Stimulated activated naive CD4-positive, alpha-beta T cell (primary cell): ENCODE results near the gene AGBL3.
"Not testable (repeated sequence)": the region's sequence is repeated elsewhere in the genome, so short reads cannot be mapped to it uniquely, and the experiment has no call there.

Source experiments
- DNase-seq, 6 experiments: peaks; one replicate each; lab custom pipeline; 2025; lab: John Stamatoyannopoulos, UW

AGBL3 gene

DNA sequence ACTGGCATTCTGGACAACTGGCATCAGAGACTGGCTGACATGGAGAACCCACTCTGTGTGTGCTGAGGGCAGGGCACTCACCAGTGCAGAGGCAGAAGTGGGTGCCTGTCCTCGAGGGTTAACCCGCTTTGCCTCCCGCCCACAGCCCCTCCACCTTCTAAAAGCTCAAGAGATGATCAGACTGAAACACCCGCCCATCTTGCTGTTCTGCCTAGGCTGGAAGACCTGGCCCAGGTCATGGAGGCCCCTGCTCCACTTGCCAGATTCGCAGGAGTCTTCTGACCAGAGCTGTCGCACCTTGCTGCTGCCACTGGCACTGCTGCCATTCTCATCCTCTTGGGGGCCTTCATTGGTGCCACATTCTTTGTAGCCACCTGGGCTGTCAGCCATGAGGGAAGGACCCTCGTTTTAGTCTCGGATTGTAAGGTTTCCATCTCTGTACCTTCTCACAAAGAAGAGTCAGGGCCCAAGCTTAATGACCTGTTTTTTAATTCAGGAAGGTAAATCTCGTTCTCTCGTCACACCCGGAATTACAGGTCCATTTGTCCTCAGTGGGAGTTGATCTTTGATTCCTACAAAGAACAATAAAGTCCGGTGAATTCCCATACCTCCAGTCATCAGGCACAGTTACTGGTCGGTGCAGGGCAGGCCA, 182.3 kb downstream of the AGBL3 start:
- no peak for DNase-seq

- DNase-seq, result peak in 3 of 6 experiments; percentile 19 to 34 (median 32)
Measured at GRCh38 chr7:135169141-135169963, 183.0 kb downstream of the AGBL3 start.

- peak in 1 of 6 experiments; percentile 35 for DNase-seq
Measured at GRCh38 chr7:135169964-135170273, 183.6 kb downstream of the AGBL3 start.

DNA sequence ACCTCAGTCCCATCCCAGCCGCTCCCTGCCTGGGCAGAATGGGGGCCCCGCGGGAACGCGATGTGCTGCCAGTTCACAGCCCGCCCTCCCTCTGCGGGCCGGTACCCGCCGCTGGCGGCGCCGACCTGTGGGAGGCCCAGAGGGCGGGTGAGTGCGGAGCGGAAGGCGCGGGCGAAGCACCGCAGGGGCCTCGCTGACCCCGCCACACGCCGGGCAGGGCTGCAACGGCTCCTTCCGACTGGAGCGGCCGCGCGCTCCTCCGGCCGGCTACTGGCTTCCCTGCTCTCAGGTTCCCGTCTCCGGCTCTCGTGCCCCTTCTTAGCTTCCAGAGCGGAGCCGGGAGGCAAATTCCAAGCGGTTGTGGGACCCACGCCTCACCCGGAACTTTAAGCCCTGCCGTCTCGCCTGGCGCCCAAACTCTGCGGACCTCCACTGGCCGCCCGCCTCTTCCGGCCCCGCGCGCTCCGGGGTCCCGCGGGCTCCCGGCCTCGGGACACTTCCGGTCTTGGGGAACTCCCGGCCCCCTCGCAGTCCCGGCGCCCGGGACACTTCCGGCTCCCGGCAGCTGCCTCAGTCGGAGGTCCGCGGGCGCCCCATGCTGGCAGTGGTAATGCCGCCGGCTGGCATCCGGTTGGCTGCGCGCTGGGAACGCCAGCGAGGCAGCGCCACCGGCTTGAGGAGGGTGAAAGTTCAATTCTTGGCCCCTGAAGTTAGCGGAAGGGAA, 184.1 kb downstream of the AGBL3 start, which contains the start of gene CYREN:
Gene CYREN (minus strand): TSS at position 434 of the 724 bp plus-strand sequence. CDS start 1,785 bp downstream, outside the sequence.
- DNase-seq, result peak; percentile 73 to 84 (median 82)

DNA sequence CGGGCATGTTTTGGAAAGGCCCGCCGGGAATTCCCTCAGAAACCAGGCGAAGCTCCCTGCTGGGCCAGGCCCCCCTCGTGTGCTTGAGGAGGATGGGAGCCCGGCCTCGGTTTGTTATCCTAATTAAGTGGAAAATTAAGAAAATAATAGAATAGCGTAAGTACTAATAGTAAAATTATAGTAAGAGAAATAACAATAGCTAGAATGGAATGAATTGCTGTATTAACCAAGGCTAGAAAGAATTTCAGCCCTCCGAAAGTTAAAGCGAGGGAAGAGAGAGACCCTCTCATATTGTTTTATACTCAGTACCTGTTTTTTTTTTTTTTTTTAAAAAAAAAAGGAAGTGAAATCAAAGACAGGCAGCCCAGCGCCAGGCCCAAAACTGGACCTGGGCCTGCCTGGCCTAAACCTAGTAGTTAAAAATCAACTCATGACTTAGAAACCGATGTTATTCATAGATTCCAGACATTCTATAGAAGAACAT, 184.7 kb downstream of the AGBL3 start:
- DNase-seq, result not testable (repeated sequence)

DNA sequence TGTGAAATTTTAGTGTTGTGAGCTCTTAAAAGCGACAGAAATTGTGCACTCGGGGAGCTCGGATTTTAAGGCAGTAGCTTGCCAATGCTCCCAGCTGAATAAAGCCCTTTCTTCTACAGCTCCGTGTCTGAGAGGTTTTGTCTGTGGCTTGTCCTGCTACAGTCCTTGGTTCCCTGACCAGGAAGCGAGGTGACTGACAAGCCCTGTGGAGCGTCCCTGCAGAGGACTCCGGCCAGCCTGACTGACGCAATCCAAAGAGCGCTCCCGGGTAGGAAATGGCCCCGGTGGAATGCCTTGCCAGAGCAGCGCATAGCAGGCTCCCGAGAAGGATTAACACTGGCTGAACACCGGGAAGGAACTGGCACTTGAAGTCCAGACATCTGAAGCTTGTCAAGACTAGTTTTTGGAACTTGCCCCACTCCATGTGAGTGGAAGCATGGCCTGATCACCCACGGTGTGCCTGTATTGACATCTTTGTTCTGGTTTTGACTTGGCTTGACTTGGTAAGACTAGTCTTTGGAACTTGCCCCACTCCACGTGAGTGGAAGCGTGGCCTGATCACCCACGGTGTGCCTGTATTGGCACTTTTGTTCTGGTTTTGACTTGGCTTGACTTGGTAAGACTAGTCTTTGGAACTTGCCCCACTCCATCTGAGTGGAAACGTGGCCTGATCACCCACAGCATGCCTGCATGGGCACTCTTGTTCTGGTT, 185.4 kb downstream of the AGBL3 start:
- not testable (repeated sequence) for DNase-seq

- not testable (repeated sequence) for DNase-seq
Measured at GRCh38 chr7:135173916-135174315, 187.6 kb downstream of the AGBL3 start.

DNA sequence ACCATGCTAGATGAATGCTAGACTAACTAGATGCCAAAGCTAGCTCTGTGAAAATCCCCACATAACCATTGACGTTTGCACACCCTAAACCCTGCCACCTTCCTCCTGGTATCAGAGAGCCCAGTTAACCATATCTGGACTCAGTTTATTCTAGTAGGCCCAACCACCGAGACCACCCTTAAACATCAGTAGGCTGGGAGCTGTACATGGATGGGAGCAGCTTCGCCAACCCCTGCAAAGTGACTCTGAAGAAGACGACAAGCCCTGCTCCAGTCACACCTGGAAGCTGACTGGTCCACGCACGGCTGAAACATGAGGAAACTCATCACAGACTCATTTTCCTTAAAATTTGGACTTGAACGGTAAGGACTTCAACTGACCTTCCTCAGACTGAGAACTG, 188.6 kb downstream of the AGBL3 start:
- no peak for DNase-seq

- no peak for DNase-seq
Measured at GRCh38 chr7:135175931-135176330, 189.6 kb downstream of the AGBL3 start.

DNA sequence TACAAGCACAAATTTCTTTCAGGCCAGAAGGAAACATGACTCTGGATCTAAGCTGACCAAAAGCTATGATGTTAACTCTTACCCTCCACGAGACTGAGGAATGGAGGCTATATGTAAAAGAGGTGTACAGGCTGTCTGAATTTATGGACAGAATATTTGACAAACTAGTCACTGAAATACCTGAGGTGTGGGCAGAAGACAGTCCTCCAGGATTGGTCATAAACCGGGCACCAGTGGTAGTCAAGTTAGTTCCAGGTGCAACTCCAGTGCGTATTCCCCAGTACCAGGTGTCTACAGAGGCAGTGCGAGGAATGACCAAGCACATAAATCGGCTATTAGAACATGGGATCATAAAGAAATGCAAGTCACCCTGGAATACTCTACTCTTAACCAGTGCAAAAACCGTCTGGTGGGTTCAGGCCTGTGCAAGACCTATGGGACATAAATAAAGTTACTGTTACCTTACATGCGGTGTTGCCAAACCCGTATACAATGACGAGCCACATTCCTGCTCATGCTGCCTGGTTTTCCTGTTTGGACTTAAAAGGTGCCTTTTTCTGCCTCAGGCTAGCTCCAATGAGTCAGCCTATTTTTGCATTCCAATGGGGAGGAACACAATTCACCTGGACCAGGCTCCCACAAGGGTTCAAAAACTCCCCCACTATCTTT, 190.9 kb downstream of the AGBL3 start:
- DNase-seq, result no peak

- DNase-seq, result no peak
Measured at GRCh38 chr7:135178364-135178763, 192.1 kb downstream of the AGBL3 start.

- no peak for DNase-seq
Measured at GRCh38 chr7:135179321-135179925, 193.1 kb downstream of the AGBL3 start.

- DNase-seq, result no peak
Measured at GRCh38 chr7:135180122-135180521, 193.8 kb downstream of the AGBL3 start.

- DNase-seq, result no peak
Measured at GRCh38 chr7:135181261-135181928, 195.1 kb downstream of the AGBL3 start.

DNA sequence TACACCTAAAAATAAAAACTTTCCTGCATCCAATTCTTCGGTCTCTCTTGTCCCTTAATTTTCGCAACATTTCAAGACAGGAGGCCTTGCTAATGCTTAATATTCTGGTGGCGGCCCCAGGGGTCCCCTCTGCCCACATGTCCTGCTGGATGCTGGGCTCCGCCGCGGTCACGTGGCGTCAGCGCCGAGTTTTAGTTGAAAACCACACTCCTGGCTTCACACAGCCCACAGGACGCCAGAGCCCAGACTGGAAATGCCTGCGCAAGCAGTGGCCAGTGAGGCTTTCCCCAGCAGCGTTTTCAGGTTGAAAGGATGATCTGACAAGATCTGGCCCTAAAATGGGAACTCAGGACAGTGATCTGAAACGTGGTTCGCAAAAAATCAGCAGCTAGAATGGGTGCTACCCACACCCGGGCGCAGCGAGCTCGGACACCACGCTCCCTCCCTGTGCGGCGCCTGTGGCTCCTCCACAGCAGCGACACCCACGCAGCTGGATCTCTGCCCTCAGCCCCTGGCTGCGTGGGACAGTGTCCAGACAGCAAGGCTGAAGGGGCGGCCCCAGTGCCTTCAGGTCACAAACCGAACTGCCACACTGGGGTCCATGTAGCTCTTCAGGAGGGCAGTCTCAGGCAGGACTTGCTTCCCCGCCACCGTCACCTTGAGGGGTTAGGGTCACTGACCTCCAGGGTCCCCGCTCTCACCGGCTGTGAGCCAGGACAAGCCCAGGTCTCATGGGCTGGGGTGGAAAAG, 195.8 kb downstream of the AGBL3 start:
- DNase-seq, result no peak

DNA sequence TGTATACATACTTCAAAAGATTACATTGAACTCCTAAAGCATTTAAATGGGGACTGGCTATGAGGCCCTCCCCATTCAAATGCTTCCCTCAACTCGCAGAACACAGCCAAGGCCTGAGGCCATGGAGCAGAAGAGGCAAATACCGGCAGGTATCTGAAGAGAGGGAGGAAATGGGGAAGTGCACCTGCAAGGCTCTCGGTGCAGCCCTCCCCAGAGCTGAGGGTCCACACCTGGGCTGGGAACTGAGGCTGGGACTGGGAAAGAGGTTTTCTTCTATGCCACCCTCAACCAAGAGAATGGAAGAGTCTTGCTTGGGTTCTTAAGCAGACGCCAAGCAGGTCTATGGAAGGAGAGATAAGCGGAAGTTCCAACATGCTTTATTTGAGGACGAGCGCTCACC, 197.2 kb downstream of the AGBL3 start:
- DNase-seq, result no peak

DNA sequence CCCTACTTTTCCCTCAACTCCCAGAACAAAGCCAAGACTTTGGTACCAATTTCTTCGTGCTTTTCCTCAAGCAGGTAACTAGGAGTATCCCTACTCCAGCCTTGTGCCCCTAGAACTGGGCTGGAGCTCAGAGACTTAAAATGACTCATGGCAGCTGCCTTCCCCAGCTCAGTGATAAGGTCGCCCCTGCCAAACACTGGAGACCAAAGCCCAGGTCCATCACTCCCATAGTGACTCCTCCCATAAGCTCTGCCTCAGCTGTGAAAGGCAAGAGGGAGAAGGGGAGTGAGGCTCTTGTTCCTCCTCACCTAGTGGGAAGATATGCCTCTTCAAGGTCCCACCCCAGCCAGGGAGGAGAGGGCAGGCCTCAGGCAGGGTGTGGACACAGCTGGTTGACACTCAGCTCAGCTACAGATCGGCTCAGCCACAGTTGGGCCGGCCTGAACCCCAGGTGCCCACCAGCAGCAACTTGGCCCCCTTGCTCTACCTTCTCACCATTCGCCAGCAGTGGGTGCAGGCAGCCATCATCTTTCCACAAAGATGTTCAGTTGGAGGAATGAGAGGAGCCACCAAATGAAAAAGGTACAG, 198.0 kb downstream of the AGBL3 start:
- no peak for DNase-seq
